Mesenchymal stem cell (in vitro differentiated cells and primary cell): ENCODE results near the gene WBP1L. TPM values are rescaled to one million over a fixed set of nuclear protein-coding genes. Genes with fewer than 3 reads are reported as not detected.
"Not testable (repeated sequence)": the region's sequence is repeated elsewhere in the genome, so short reads cannot be mapped to it uniquely, and the experiment has no call there.

ENCODE experiments used
- DNase-seq: peaks from one replicate; pipeline ENCODE4 v3.0.0-alpha.2; 2013
- H2AFZ ChIP-seq: one replicate; pipeline ENCODE4 v1.6.1; 2013; ENCODE audit warnings: low read depth, mild to moderate bottlenecking, control low read depth, inconsistent platforms, low read length, moderate library complexity
- H2AK5ac ChIP-seq: 2 replicates; pipeline ENCODE4 v1.6.1; 2013; ENCODE audit warnings: low read length, moderate library complexity, mild to moderate bottlenecking, inconsistent platforms; ENCODE audit not compliant: severe bottlenecking
- H2BK120ac ChIP-seq: one replicate; pipeline ENCODE4 v1.6.1; 2013; ENCODE audit warnings: low read depth, mild to moderate bottlenecking, inconsistent platforms, low read length, moderate library complexity
- H2BK12ac ChIP-seq, 2 experiments: one replicate each; pipeline ENCODE4 v1.6.1; 2013; ENCODE audit warnings: inconsistent platforms in 2 of 2, low read length in 2 of 2, mild to moderate bottlenecking in 2 of 2, moderate library complexity in 2 of 2, control low read depth in 1 of 2
- H2BK15ac ChIP-seq: one replicate; pipeline ENCODE4 v1.6.1; 2013; ENCODE audit warnings: mild to moderate bottlenecking, low read depth, inconsistent platforms; ENCODE audit not compliant: poor library complexity, severe bottlenecking
- H2BK5ac ChIP-seq: 2 replicates; pipeline ENCODE4 v1.6.1; 2013; ENCODE audit warnings: low read depth, mild to moderate bottlenecking, low read length, control low read depth, inconsistent platforms; ENCODE audit not compliant: poor library complexity, severe bottlenecking
- H3K14ac ChIP-seq, 2 experiments: one replicate each; pipeline ENCODE4 v1.6.1; 2013; ENCODE audit warnings: inconsistent platforms in 2 of 2, low read length in 2 of 2, control low read depth in 1 of 2, mild to moderate bottlenecking in 1 of 2, moderate library complexity in 1 of 2
- H3K18ac ChIP-seq, 2 experiments: one replicate each; pipeline ENCODE4 v1.6.1; 2013; ENCODE audit warnings: inconsistent platforms in 2 of 2, low read length in 2 of 2, control low read depth in 1 of 2, low read depth in 1 of 2, mild to moderate bottlenecking in 1 of 2
- H3K23ac ChIP-seq, 2 experiments: one replicate each; pipeline ENCODE4 v1.6.1; 2013; ENCODE audit warnings: inconsistent platforms in 2 of 2, low read length in 2 of 2, mild to moderate bottlenecking in 2 of 2, moderate library complexity in 2 of 2, control low read depth in 1 of 2
- H3K27ac ChIP-seq: 2 replicates; pipeline ENCODE4 v1.5.1; 2013; ENCODE audit warnings: mild to moderate bottlenecking, moderate library complexity, low read length, control low read depth, inconsistent platforms; ENCODE audit not compliant: poor library complexity, severe bottlenecking
- H3K27me3 ChIP-seq, 2 experiments: 2 replicates each; pipeline versions ENCODE4 v1.6.1 to v1.7.0; 2013; ENCODE audit warnings: low read length in 2 of 2, mild to moderate bottlenecking in 2 of 2, moderate library complexity in 2 of 2, control low read depth in 1 of 2, inconsistent platforms in 1 of 2; ENCODE audit not compliant: control insufficient read depth in 1 of 2, insufficient read depth in 1 of 2
- H3K36me3 ChIP-seq, 2 experiments: 2 replicates each; pipeline versions ENCODE4 v1.6.1 to v1.7.0; 2013; ENCODE audit warnings: low read length in 2 of 2, control low read depth in 1 of 2, inconsistent platforms in 1 of 2, low read depth in 1 of 2, mild to moderate bottlenecking in 1 of 2; ENCODE audit not compliant: insufficient read depth in 2 of 2, control insufficient read depth in 1 of 2
- H3K4ac ChIP-seq, 2 experiments: one replicate each; pipeline ENCODE4 v1.6.1; 2013; ENCODE audit warnings: inconsistent platforms in 2 of 2, low read length in 2 of 2, mild to moderate bottlenecking in 2 of 2, moderate library complexity in 2 of 2, control low read depth in 1 of 2, low read depth in 1 of 2
- H3K4me1 ChIP-seq: 2 replicates; pipeline ENCODE4 v1.6.1; 2013; ENCODE audit warnings: low read depth, low read length, control low read depth; ENCODE audit not compliant: control insufficient read depth, insufficient read depth
- H3K4me2 ChIP-seq: 2 replicates; pipeline ENCODE4 v1.6.1; 2013; ENCODE audit warnings: low read length, mild to moderate bottlenecking, inconsistent platforms; ENCODE audit not compliant: poor library complexity, severe bottlenecking
- H3K4me3 ChIP-seq, 2 experiments: 2 replicates each; pipeline versions ENCODE4 v1.5.1 to v1.7.0; 2013; ENCODE audit warnings: low read length in 2 of 2, mild to moderate bottlenecking in 2 of 2, control low read depth in 1 of 2, low read depth in 1 of 2; ENCODE audit not compliant: insufficient read depth in 1 of 2
- H3K79me1 ChIP-seq: replicated peaks from 2 replicates; pipeline ENCODE4 v1.6.1; 2013; ENCODE audit warnings: mild to moderate bottlenecking, control low read depth, low read length, inconsistent platforms; ENCODE audit not compliant: poor library complexity, severe bottlenecking
- H3K9ac ChIP-seq: 2 replicates; pipeline ENCODE4 v1.7.0; 2013; ENCODE audit warnings: mild to moderate bottlenecking, low read length, moderate library complexity
- H3K9me3 ChIP-seq: 2 replicates; pipeline ENCODE4 v1.7.0; 2013; ENCODE audit warnings: mild to moderate bottlenecking, low read length; ENCODE audit not compliant: control insufficient read depth
- H4K8ac ChIP-seq: one replicate; pipeline ENCODE4 v1.6.1; 2013; ENCODE audit warnings: inconsistent platforms, mild to moderate bottlenecking, low read length, moderate library complexity
- H4K91ac ChIP-seq: one replicate; pipeline ENCODE4 v1.6.1; 2013; ENCODE audit warnings: mild to moderate bottlenecking, low read length, inconsistent platforms
- WGBS: methylation state at CpG from one replicate; pipeline ENCODE4 v1.1.7; 2013; ENCODE audit warnings: mixed read lengths; 5-methylcytosine and 5-hydroxymethylcytosine counted together
- polyA plus RNA-seq, 2 experiments: library from polyadenylated mRNA; stranded (reverse); fragments of 200-250 nt; gene quantifications; one replicate each; pipeline ENCODE4 v1.2.3, GENCODE V29; 2013

WBP1L gene
- 59.1 TPM for polyA plus RNA-seq (2013, experiment 1 of 2)
- polyA plus RNA-seq (2013, experiment 2 of 2), result 58.7 TPM

GRCh38 chr10:102743588-102744373, at the start of gene WBP1L:
WBP1L (plus strand) TSS chr10:102743948; CDS start chr10:102744054, 106 bp downstream.
- Histone ChIP-seq H3K36me3 (peaks cover 2 to 3% of the 10 kb centered on the region in 2 experiments), H3K4me3 (peak within 1 kb of the TSS; percentile 91 to 98), H3K18ac (peak within 1 kb of the TSS; percentile 93 to 96), H3K9ac (peak within 1 kb of the TSS; percentile 96), H3K14ac (peak within 1 kb of the TSS in 1 of 2 experiments; percentile 84), H3K4me1 (peaks cover 15% of the 10 kb centered on the region), H3K27me3 (no peaks in the 10 kb centered on the region), H3K4ac (peak within 1 kb of the TSS; percentile 96 to 97), H3K79me1 (peaks cover 4% of the 10 kb centered on the region), H3K27ac (peak within 1 kb of the TSS; percentile 30), H3K4me2 (peak within 1 kb of the TSS; percentile 83), H2AFZ (peak within 1 kb of the TSS; percentile 36), H2BK12ac (peak within 1 kb of the TSS in 1 of 2 experiments; percentile 82), H2BK5ac (peak within 1 kb of the TSS; percentile 69), H2BK15ac (peak within 1 kb of the TSS; percentile 96), H3K23ac (peak within 1 kb of the TSS in 1 of 2 experiments; percentile 23), H3K9me3 (no peaks in the 10 kb centered on the region), H4K8ac (peak within 1 kb of the TSS; percentile 97), H4K91ac (peak within 1 kb of the TSS; percentile 99), H2AK5ac (peak within 1 kb of the TSS; percentile 83), H2BK120ac (peak within 1 kb of the TSS; percentile 85)
- DNase-seq, result peak; percentile 100
- under 1% methylated on average over 37 of the region's 37 CpGs for WGBS

- H3K4me2 ChIP-seq, H4K8ac ChIP-seq, H2AK5ac ChIP-seq, H3K4me1 ChIP-seq, H3K27me3 ChIP-seq, H2AFZ ChIP-seq, H3K79me1 ChIP-seq, H3K9ac ChIP-seq, H2BK15ac ChIP-seq, H4K91ac ChIP-seq, H3K18ac ChIP-seq, H3K27ac ChIP-seq, H2BK5ac ChIP-seq, H3K4ac ChIP-seq, H3K14ac ChIP-seq, H3K4me3 ChIP-seq, H2BK12ac ChIP-seq, H3K9me3 ChIP-seq, H2BK120ac ChIP-seq, H3K23ac ChIP-seq, DNase-seq: not testable (repeated sequence)
- H3K36me3 ChIP-seq, result peaks cover 17 to 43% of the 10 kb centered on the region in 2 experiments
- over 99% methylated on average over 9 of the region's 10 CpGs for WGBS
Observed at GRCh38 chr10:102695401-102695800, 48.3 kb upstream of the WBP1L start.

DNA sequence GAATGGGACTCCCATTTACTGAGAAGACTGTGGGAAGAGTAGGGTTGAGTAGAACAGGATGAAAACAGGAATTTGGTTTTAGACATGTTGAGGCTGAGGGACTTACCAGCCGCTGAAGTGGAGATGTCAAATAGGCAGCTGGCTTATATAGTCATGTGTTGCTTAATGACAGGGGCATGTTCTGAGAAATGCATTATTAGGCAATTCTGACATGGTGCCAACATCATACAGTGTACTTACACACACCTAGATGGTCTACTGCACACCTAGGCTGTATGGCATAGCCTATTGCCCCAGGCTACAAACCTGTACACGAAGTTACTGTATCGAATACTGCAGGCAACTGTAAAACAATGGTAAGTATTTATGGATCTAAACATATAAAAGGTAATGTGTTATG, 47.0 kb upstream of the WBP1L start:
- Histone ChIP-seq H4K91ac (no peak overlapping the region), H2BK15ac (no peak overlapping the region), H3K14ac (no peak overlapping the region), H3K36me3 (peaks cover 17 to 45% of the 10 kb centered on the region in 2 experiments), H3K27me3 (no peaks in the 10 kb centered on the region), H3K18ac (no peak overlapping the region), H3K79me1 (peaks cover 10% of the 10 kb centered on the region), H4K8ac (no peak overlapping the region), H2BK12ac (no peak overlapping the region), H3K4me1 (peaks cover 5% of the 10 kb centered on the region), H3K4ac (no peak overlapping the region), H2AK5ac (no peak overlapping the region), H2AFZ (no peak overlapping the region), H3K9me3 (no peaks in the 10 kb centered on the region), H3K4me3 (no peak overlapping the region), H3K9ac (no peak overlapping the region), H3K23ac (no peak overlapping the region), H2BK120ac (no peak overlapping the region), H3K27ac (no peak overlapping the region), H3K4me2 (no peak overlapping the region), H2BK5ac (no peak overlapping the region)
- WGBS, result 100% methylated on average over 1 of the region's 3 CpGs
- no peak for DNase-seq

- Histone ChIP-seq H3K18ac (no peak overlapping the region), H3K36me3 (peaks cover 11 to 45% of the 10 kb centered on the region in 2 experiments), H3K4me1 (peaks cover 11% of the 10 kb centered on the region), H3K9me3 (no peaks in the 10 kb centered on the region), H3K27ac (no peak overlapping the region), H3K9ac (no peak overlapping the region), H2BK15ac (no peak overlapping the region), H2AK5ac (no peak overlapping the region), H3K4me2 (no peak overlapping the region), H2BK5ac (no peak overlapping the region), H3K4ac (no peak overlapping the region), H3K4me3 (no peak overlapping the region), H4K8ac (no peak overlapping the region), H3K79me1 (peaks cover 11% of the 10 kb centered on the region), H2BK120ac (no peak overlapping the region), H4K91ac (no peak overlapping the region), H2BK12ac (no peak overlapping the region), H2AFZ (no peak overlapping the region), H3K27me3 (no peaks in the 10 kb centered on the region), H3K14ac (no peak overlapping the region), H3K23ac (no peak overlapping the region)
- 100% methylated on average over 1 of the region's 2 CpGs for WGBS
- DNase-seq, result no peak
Observed at GRCh38 chr10:102698894-102699293, 44.9 kb upstream of the WBP1L start.
